Measurements from ENCODE around the gene AKAP5. TPM values are rescaled to one million over a fixed set of nuclear protein-coding genes. Genes with fewer than 3 reads are reported as not detected.

The AKAP5 gene
- total RNA-seq, 1 experiment from 2014 or later, result 3.0 TPM

- TF ChIP-seq ARID4B (CRISPR knock-in tag; IDR thresholded peaks at IDR 0.05; ENCODE audit: borderline replicate concordance) (no peak), GABPB1 (CRISPR knock-in tag; IDR thresholded peaks at IDR 0.05) (no peak), ATF3 (CRISPR knock-in tag; conservative IDR thresholded peaks at IDR 0.05) (no peak), ZNF671 (CRISPR knock-in tag; IDR thresholded peaks at IDR 0.05) (no peak), ZNF532 (CRISPR knock-in tag; IDR thresholded peaks at IDR 0.05; ENCODE audit: borderline replicate concordance) (no peak), ESRRA (CRISPR knock-in tag; IDR thresholded peaks at IDR 0.05; ENCODE audit: borderline replicate concordance) (no peak), MXD4 (CRISPR knock-in tag; IDR thresholded peaks at IDR 0.05; ENCODE audit: borderline replicate concordance) (no peak), ZNF396 (CRISPR knock-in tag; IDR thresholded peaks at IDR 0.05; ENCODE audit: borderline replicate concordance) (no peak), ZNF138 (CRISPR knock-in tag; conservative IDR thresholded peaks at IDR 0.05) (no peak)
Measured at GRCh38 chr14:64421166-64421565, 44.1 kb upstream of the AKAP5 start (continued).

- DNase-seq (ENCODE audit: low spot score) (no peak), ATAC-seq (no peak)
- no peak overlapping the region for H3K4me3 Mint-ChIP-seq
- H3K27ac Mint-ChIP-seq, result no peak overlapping the region
- H3K4me1 Mint-ChIP-seq, result no peaks in the 10 kb centered on the region
- H3K36me3 Mint-ChIP-seq, result peaks cover 86% of the 10 kb centered on the region
- POLR2A ChIA-PET, result no interaction called here
- CTCF ChIA-PET, result interaction anchor here (2.3 kb wide), 1 partner anchor 8 kb away, joined by 17 read pairs; no protein-coding TSS in a partner anchor
- H3K27me3 Mint-ChIP-seq (ENCODE audit: low read depth), result no peaks in the 10 kb centered on the region
- no peaks in the 10 kb centered on the region for H3K9me3 Mint-ChIP-seq
- no peak for TF ChIP-seq E2F4 (CRISPR knock-in tag; IDR thresholded peaks at IDR 0.05; ENCODE audit: borderline replicate concordance, low read depth)
- TF ChIP-seq USF2 (CRISPR knock-in tag; IDR thresholded peaks at IDR 0.05), result no peak
- TF ChIP-seq ESRRA (CRISPR knock-in tag; IDR thresholded peaks at IDR 0.05; ENCODE audit: borderline replicate concordance), result no peak
- no peak for TF ChIP-seq MAX (CRISPR knock-in tag; IDR thresholded peaks at IDR 0.05)
- no peak for TF ChIP-seq MLX (CRISPR knock-in tag; IDR thresholded peaks at IDR 0.05)
- TF ChIP-seq ZNF263 (CRISPR knock-in tag; IDR thresholded peaks at IDR 0.05; ENCODE audit: low read depth), result no peak
- no peak for TF ChIP-seq EMX1 (CRISPR knock-in tag; IDR thresholded peaks at IDR 0.05)
- no peak for TF ChIP-seq GRHL2 (CRISPR knock-in tag; IDR thresholded peaks at IDR 0.05; ENCODE audit: insufficient replicate concordance, severe bottlenecking)
- TF ChIP-seq SP1 (CRISPR knock-in tag; conservative IDR thresholded peaks at IDR 0.05), result no peak
- no peak for TF ChIP-seq FOXJ3 (CRISPR knock-in tag; IDR thresholded peaks at IDR 0.05; ENCODE audit: borderline replicate concordance)
- TF ChIP-seq SOX15 (CRISPR knock-in tag; IDR thresholded peaks at IDR 0.05), result no peak
- no peak for TF ChIP-seq AR (CRISPR knock-in tag; IDR thresholded peaks at IDR 0.05)
- no peak for TF ChIP-seq OVOL2 (CRISPR knock-in tag; IDR thresholded peaks at IDR 0.05; ENCODE audit: borderline replicate concordance)
- TF ChIP-seq IRF2 (CRISPR knock-in tag; IDR thresholded peaks at IDR 0.05; ENCODE audit: borderline replicate concordance, low read depth), result no peak
Measured at GRCh38 chr14:64422005-64422404, 43.3 kb upstream of the AKAP5 start.
